ENCODE results near the gene CADPS2. TPM values are rescaled to one million over a fixed set of nuclear protein-coding genes. Genes with fewer than 3 reads are reported as not detected.

Gene CADPS2
- total RNA-seq, 4 donors from 2014 or later, result 8.7 to 27.9 (median 16.7) TPM

- TF ChIP-seq CTCF (IDR thresholded peaks at IDR 0.05; ENCODE audit: low read depth), result no peak
Measured at GRCh38 chr7:122768827-122769226, 117.4 kb downstream of the CADPS2 start.

DNA sequence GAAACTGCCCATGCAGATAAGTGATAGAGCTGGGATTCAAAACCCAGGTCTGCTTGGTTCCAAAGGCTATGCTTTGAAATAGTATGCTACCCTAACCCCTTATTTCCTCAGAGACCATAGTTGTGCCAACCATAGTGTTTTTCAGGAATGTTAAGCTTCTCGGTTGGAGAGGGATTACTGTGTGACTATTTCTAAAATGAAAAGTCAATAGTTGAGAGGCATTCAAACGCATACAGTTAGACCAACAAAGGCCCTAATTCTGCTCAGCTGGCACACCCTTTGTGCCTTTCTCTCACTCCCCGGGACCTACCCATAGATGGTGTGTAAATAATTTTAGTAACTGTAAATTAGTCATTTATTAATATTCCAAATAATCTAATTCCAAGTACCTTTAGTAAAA, 118.9 kb downstream of the CADPS2 start:
- no peak for TF ChIP-seq CTCF (IDR thresholded peaks at IDR 0.05; ENCODE audit: low read depth)

DNA sequence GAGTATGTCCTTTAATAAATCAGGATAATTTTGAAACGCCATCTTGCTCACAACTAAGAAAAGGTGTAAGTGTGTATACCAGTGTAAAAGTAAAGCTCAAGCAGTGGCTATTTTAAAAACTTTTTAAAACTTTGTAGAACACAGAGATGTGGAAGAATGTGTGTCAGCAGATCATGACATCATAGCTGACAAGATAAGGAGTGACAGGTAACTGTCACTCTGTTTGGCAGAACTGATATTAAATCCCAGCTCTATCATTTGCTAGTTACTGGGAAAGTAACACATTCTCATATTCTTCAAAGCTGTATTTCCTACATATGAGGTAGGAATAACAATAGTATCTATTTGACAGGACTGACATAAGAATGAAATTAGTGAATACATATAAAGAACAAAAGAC, 119.7 kb downstream of the CADPS2 start:
- TF ChIP-seq CTCF (IDR thresholded peaks at IDR 0.05; ENCODE audit: low read depth), result no peak

- no peak for TF ChIP-seq CTCF (IDR thresholded peaks at IDR 0.05; ENCODE audit: low read depth)
Measured at GRCh38 chr7:122764902-122765301, 121.4 kb downstream of the CADPS2 start.

DNA sequence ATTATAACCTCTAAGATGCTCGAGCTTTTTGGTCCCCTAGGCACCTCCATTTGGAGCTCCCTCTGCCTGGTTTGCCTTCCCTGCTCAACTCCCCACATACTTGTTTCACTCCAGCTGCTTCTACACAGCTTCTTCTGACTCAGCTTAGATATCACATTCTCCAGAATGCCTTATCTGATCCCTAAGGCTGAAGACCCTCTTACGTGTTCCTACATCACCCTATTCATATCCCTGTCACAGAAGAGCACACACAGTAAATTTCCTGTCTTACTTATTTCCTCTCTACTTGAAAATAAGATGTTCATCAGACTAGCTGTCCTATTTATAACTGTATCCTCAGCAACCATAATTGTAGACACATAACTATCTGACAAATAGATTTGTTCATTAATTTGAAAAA, 122.2 kb downstream of the CADPS2 start:
- no peak for TF ChIP-seq CTCF (IDR thresholded peaks at IDR 0.05; ENCODE audit: low read depth)

DNA sequence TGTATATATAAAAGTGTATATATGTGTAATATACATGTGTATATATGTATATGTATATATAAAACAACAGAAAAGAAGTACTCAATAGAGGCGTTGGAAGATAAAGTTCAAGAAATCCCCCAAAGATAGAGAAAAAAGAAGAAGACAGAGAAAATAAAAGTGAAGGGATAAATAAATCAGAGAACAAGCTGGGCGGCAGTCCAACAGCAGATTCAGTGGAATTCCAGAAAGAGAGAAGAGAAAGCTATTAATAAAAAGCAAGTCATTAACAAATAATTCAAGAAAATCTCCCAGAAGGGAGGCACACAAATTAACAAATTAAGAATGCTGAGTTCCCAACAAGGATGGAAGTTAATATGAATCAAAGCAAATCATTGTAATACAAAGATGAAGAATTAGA, 124.2 kb downstream of the CADPS2 start:
- TF ChIP-seq CTCF (IDR thresholded peaks at IDR 0.05; ENCODE audit: low read depth), result no peak

- TF ChIP-seq CTCF (IDR thresholded peaks at IDR 0.05; ENCODE audit: low read depth), result no peak
Measured at GRCh38 chr7:122758501-122758900, 127.8 kb downstream of the CADPS2 start.

All from subcutaneous adipose tissue (tissue), 4 donors.